Measurements from ENCODE around the gene DENND4C. TPM values are rescaled to one million over a fixed set of nuclear protein-coding genes. Genes with fewer than 3 reads are reported as not detected.
A peak's percentile ranks its signal among the peaks of the same experiment; 100 is the strongest.

Gene DENND4C
- total and polyA plus RNA-seq, 2 of the 4 experiments (the other 2 are of a cell fraction), result 9.0 to 32.6 TPM

GRCh38 chr9:19331877-19332276 lies 101.4 kb downstream of the DENND4C start:
- no TSS peak for BruUV-seq (replicated peaks)
- Histone ChIP-seq H3K9ac (ENCODE audit: low read depth, low read length) (no peak overlapping the region), H3K9me3 (ENCODE audit: control insufficient read depth, insufficient read depth, low read length) (no peaks in the 10 kb centered on the region), H2BK15ac (ENCODE audit: low read depth, low read length) (no peak overlapping the region), H3K56ac (ENCODE audit: extremely low read depth, insufficient read depth, low read length) (no peak overlapping the region; the same call in 1 of the 2 replicates), H2AFZ (replicated peaks; ENCODE audit: low read length, poor library complexity) (no peak overlapping the region), H2BK120ac (ENCODE audit: low read depth, low read length) (no peak overlapping the region), H3K18ac (ENCODE audit: low read depth, low read length) (no peak overlapping the region), H3K79me1 (ENCODE audit: low read depth in 1 of 2, low read length in 2 of 2) (0 out of 4 replicates have a peak, but pooled peaks cover 0 to 3% of the 10 kb centered on the region in 2 experiments), H3K4me3 (ENCODE audit: insufficient read depth, low read depth, low read length) (no peak overlapping the region), H3K14ac (replicated peaks; ENCODE audit: low read depth, low read length) (no peak overlapping the region), H3K4me1 (ENCODE audit: control insufficient read depth, insufficient read depth, low read length) (no peaks in the 10 kb centered on the region), H3K9me1 (ENCODE audit: insufficient read depth, low read length) (no peaks in the 10 kb centered on the region), H3K23ac (ENCODE audit: low read depth, low read length) (no peak overlapping the region), H4K8ac (ENCODE audit: low read depth in 2 of 2, low read length in 2 of 2) (no peak overlapping the region), H3K4ac (ENCODE audit: low read depth, low read length) (no peak overlapping the region), H4K91ac (ENCODE audit: insufficient read depth, low read depth, low read length) (no peak overlapping the region), H3K27me3 (ENCODE audit: control insufficient read depth, insufficient read depth, low read length) (no peaks in the 10 kb centered on the region), H2BK5ac (ENCODE audit: low read depth, low read length, poor library complexity, severe bottlenecking) (no peak overlapping the region), H3K4me2 (ENCODE audit: low read depth, low read length) (no peak overlapping the region), H2AK9ac (replicated peaks; ENCODE audit: low read depth, low read length, poor library complexity) (no peak overlapping the region), H3K36me3 (ENCODE audit: control insufficient read depth, insufficient read depth, low read length) (peaks cover 15% of the 10 kb centered on the region), H2AK5ac (ENCODE audit: low read depth, low read length) (no peak overlapping the region), H4K20me1 (ENCODE audit: insufficient read depth, low read length) (no peaks in the 10 kb centered on the region), H2BK20ac (ENCODE audit: low read depth, low read length) (no peak overlapping the region), H3K27ac (ENCODE audit: insufficient read depth, low read length) (no peak overlapping the region), H4K5ac (ENCODE audit: low read depth, low read length) (no peak overlapping the region)
- TF ChIP-seq FOS (IDR thresholded peaks at IDR 0.05; ENCODE audit: low read depth, low read length) (no peak), POLR2A (IDR thresholded peaks at IDR 0.05; ENCODE audit: low read depth, low read length) (no peak), BHLHE40 (IDR thresholded peaks at IDR 0.05; ENCODE audit: low read depth, low read length) (no peak), CHD1 (IDR thresholded peaks at IDR 0.05; ENCODE audit: low read depth, low read length) (no peak), CEBPB (IDR thresholded peaks at IDR 0.05; ENCODE audit: low read depth, low read length) (no peak), RCOR1 (IDR thresholded peaks at IDR 0.05; ENCODE audit: insufficient replicate concordance, low read length) (no peak), SMC3 (IDR thresholded peaks at IDR 0.05; ENCODE audit: low read depth, low read length) (no peak), NFE2L2 (IDR thresholded peaks at IDR 0.05; ENCODE audit: low read depth, low read length) (no peak), RFX5 (IDR thresholded peaks at IDR 0.05; ENCODE audit: low read depth, low read length) (no peak), MAFK (IDR thresholded peaks at IDR 0.05; ENCODE audit: low read depth, low read length) (no peak), CTCF (conservative IDR thresholded peaks at IDR 0.05; ENCODE audit: low read depth, low read length) (no peak), ELK1 (IDR thresholded peaks at IDR 0.05; ENCODE audit: borderline replicate concordance, low read depth, low read length) (no peak), MXI1 (IDR thresholded peaks at IDR 0.05; ENCODE audit: borderline replicate concordance, low read depth, low read length) (no peak), RAD21 (IDR thresholded peaks at IDR 0.05; ENCODE audit: low read length) (no peak), USF2 (IDR thresholded peaks at IDR 0.05; ENCODE audit: low read depth, low read length) (no peak), MAZ (IDR thresholded peaks at IDR 0.05; ENCODE audit: borderline replicate concordance, low read depth, low read length) (no peak)
- intact Hi-C loops (cut with micrococcal nuclease) (no loop called here), in situ Hi-C loops (cut with MboI; ENCODE audit: low sequenced_read_pairs) (no loop called here), dilution Hi-C loops (cut with HindIII; ENCODE audit: low sequenced_read_pairs, unreplicated experiment) (no loop called here)
- DNase-seq (peak; percentile 12), ATAC-seq (ENCODE audit: low read depth) (no peak; the same call in 1 of the 2 replicates)
- no CpG with 5 or more reads among the region's 2 CpGs for WGBS, 2 experiments (ENCODE audit: extremely low coverage in 2 of 2, insufficient read length in 1 of 2)
- CTCF ChIA-PET, result no interaction called here
- POLR2A ChIA-PET (ENCODE audit: unreplicated experiment), result no interaction called here

Data from IMR-90 (cell line).